ENCODE measurements around the gene EML5. TPM values are rescaled to one million over a fixed set of nuclear protein-coding genes. Genes with fewer than 3 reads are reported as not detected.

The EML5 gene
- total RNA-seq, 1 experiment from 2014 or later: 1.8 TPM

- Histone ChIP-seq H3K27me3 (ENCODE audit: insufficient read depth, low read length) (no peaks in the 10 kb centered on the region), H3K27ac (ENCODE audit: low read depth, low read length) (no peak overlapping the region), H3K4me2 (ENCODE audit: low read length) (no peak overlapping the region), H2AFZ (ENCODE audit: low read depth, low read length, poor library complexity, severe bottlenecking) (no peak overlapping the region), H3K36me3 (ENCODE audit: control insufficient read depth in 1 of 2, insufficient read depth in 2 of 2, low read length in 2 of 2) (no peaks in the 10 kb centered on the region), H3K9me2 (ENCODE audit: insufficient read depth) (no peaks in the 10 kb centered on the region), H4K20me1 (ENCODE audit: insufficient read depth) (no peaks in the 10 kb centered on the region), H3K4me1 (ENCODE audit: control insufficient read depth in 1 of 2, insufficient read depth in 2 of 2, low read length in 2 of 2) (no peaks in the 10 kb centered on the region), H3K79me2 (ENCODE audit: insufficient read depth, low read length) (no peaks in the 10 kb centered on the region), H3K9me3 (ENCODE audit: control insufficient read depth in 1 of 2, insufficient read depth in 1 of 2, low read depth in 1 of 2, low read length in 2 of 2) (no peaks in the 10 kb centered on the region), H3K4me3 (replicated peaks in 1 of 2; ENCODE audit: low read depth in 1 of 2, low read length in 2 of 2) (no peak overlapping the region), H3K9ac (ENCODE audit: low read length) (no peak overlapping the region)
- RAD21 ChIA-PET (ENCODE audit: low non-redundant PET in 1 of 2, low total read pairs in 2 of 2, uncharacterized antibody in 2 of 2, unreplicated experiment in 2 of 2): no interaction called here
- BruUV-seq (replicated peaks): no TSS peak
- no peak for DNase-seq (ENCODE audit: low read depth, low spot score)
- CTCF ChIA-PET: interaction anchor here (1.8 kb wide), 1 partner anchor 199 kb away, joined by 18 read pairs; no protein-coding TSS in a partner anchor
- POLR2A ChIA-PET: no interaction called here
- no peak for ATAC-seq
- intact Hi-C loops (cut with micrococcal nuclease): loop anchor here (5.0 kb wide), 1 partner anchor 1249 kb away; no protein-coding TSS in a partner anchor
- TF ChIP-seq, protein P1, sequence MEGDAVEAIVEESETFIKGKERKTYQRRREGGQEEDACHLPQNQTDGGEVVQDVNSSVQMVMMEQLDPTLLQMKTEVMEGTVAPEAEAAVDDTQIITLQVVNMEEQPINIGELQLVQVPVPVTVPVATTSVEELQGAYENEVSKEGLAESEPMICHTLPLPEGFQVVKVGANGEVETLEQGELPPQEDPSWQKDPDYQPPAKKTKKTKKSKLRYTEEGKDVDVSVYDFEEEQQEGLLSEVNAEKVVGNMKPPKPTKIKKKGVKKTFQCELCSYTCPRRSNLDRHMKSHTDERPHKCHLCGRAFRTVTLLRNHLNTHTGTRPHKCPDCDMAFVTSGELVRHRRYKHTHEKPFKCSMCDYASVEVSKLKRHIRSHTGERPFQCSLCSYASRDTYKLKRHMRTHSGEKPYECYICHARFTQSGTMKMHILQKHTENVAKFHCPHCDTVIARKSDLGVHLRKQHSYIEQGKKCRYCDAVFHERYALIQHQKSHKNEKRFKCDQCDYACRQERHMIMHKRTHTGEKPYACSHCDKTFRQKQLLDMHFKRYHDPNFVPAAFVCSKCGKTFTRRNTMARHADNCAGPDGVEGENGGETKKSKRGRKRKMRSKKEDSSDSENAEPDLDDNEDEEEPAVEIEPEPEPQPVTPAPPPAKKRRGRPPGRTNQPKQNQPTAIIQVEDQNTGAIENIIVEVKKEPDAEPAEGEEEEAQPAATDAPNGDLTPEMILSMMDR (IDR thresholded peaks at IDR 0.05 in 2 of 3, conservative IDR thresholded peaks at IDR 0.05 in 1 of 3; ENCODE audit: borderline replicate concordance in 1 of 3, insufficient read depth in 1 of 3, low read depth in 2 of 3, low read length in 2 of 3): no peak
- TF ChIP-seq, protein P2, sequence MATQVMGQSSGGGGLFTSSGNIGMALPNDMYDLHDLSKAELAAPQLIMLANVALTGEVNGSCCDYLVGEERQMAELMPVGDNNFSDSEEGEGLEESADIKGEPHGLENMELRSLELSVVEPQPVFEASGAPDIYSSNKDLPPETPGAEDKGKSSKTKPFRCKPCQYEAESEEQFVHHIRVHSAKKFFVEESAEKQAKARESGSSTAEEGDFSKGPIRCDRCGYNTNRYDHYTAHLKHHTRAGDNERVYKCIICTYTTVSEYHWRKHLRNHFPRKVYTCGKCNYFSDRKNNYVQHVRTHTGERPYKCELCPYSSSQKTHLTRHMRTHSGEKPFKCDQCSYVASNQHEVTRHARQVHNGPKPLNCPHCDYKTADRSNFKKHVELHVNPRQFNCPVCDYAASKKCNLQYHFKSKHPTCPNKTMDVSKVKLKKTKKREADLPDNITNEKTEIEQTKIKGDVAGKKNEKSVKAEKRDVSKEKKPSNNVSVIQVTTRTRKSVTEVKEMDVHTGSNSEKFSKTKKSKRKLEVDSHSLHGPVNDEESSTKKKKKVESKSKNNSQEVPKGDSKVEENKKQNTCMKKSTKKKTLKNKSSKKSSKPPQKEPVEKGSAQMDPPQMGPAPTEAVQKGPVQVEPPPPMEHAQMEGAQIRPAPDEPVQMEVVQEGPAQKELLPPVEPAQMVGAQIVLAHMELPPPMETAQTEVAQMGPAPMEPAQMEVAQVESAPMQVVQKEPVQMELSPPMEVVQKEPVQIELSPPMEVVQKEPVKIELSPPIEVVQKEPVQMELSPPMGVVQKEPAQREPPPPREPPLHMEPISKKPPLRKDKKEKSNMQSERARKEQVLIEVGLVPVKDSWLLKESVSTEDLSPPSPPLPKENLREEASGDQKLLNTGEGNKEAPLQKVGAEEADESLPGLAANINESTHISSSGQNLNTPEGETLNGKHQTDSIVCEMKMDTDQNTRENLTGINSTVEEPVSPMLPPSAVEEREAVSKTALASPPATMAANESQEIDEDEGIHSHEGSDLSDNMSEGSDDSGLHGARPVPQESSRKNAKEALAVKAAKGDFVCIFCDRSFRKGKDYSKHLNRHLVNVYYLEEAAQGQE (IDR thresholded peaks at IDR 0.05; ENCODE audit: low read depth): no peak
- TF ChIP-seq, protein P3, sequence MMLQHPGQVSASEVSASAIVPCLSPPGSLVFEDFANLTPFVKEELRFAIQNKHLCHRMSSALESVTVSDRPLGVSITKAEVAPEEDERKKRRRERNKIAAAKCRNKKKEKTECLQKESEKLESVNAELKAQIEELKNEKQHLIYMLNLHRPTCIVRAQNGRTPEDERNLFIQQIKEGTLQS (IDR thresholded peaks at IDR 0.05): no peak
- no peak for TF ChIP-seq YY1 (IDR thresholded peaks at IDR 0.05; ENCODE audit: extremely low read depth, insufficient replicate concordance, low read depth, low read length)
- TF ChIP-seq ZFX (IDR thresholded peaks at IDR 0.05): no peak
- no peak for TF ChIP-seq MAX (IDR thresholded peaks at IDR 0.05)
- TF ChIP-seq CBX3 (IDR thresholded peaks at IDR 0.05; ENCODE audit: low read depth): no peak
- TF ChIP-seq EGR1 (IDR thresholded peaks at IDR 0.05; ENCODE audit: low read depth): no peak
Observed at GRCh38 chr14:88668448-88669116, 124.2 kb downstream of the EML5 start.
